ENCODE measurements around the gene BCL11B. TPM values are rescaled to one million over a fixed set of nuclear protein-coding genes. Genes with fewer than 3 reads are reported as not detected.

The BCL11B gene
- total RNA-seq, 1 experiment from 2014 or later: 0.05 TPM

DNA sequence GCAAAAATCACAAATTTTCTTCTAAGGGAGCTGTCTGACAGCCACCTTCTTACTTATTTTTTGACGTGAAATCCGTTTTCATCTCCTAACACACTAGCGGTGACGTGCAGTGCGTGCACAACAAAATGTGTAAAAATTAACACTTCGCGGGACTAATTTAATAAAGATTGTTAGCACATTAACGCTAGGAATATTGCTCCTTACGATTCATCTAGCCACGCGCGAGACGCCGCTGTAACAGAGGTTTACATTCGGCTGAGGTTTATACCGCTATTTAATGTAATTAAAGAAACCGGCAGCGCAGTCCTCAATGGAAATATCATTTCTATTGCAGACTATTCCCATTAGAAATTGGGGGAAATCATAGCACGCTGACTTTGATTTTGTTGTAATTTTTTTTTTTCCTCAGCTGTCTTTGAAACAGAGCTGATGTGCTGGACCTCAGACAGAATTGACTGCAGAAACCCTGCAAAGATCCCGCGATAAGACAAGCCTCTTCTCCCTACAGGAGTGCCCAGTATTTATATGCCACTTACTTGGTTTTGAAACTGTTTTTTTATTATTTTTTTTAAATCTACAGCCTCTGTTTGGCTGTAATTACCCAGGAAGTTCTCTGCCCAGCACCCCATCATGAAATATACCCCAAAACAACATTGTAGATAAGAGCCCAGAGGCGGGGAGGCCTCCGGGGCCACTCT is 31.2 kb downstream of the BCL11B start:
- Mint-ChIP-seq H3K27ac (ENCODE audit: unreplicated experiment) (no peak overlapping the region), H3K27me3 (ENCODE audit: insufficient read depth, unreplicated experiment) (peaks cover 16% of the 10 kb centered on the region), H3K36me3 (ENCODE audit: insufficient read depth, unreplicated experiment) (no peaks in the 10 kb centered on the region), H3K4me3 (ENCODE audit: unreplicated experiment) (no peak overlapping the region), H3K4me1 (ENCODE audit: low read depth, unreplicated experiment) (no peaks in the 10 kb centered on the region), H3K9me3 (ENCODE audit: unreplicated experiment) (no peaks in the 10 kb centered on the region)
- ChIA-PET CTCF (no interaction called here), POLR2A (no interaction called here)
- H3K4me3 ChIP-seq (ENCODE audit: low read depth, low read length): no peak overlapping the region
- no peaks in the 10 kb centered on the region for H3K27me3 ChIP-seq (replicated peaks; ENCODE audit: control insufficient read depth, insufficient read depth, low read length)
- H3K4me1 ChIP-seq: no peaks in the 10 kb centered on the region
- H3K9me3 ChIP-seq: no peaks in the 10 kb centered on the region
- no peaks in the 10 kb centered on the region for H3K36me3 ChIP-seq (ENCODE audit: control insufficient read depth, insufficient read depth, low read length)
- DNase-seq: no peak
- BruUV-seq (replicated peaks): no TSS peak
- TF ChIP-seq, protein P1, sequence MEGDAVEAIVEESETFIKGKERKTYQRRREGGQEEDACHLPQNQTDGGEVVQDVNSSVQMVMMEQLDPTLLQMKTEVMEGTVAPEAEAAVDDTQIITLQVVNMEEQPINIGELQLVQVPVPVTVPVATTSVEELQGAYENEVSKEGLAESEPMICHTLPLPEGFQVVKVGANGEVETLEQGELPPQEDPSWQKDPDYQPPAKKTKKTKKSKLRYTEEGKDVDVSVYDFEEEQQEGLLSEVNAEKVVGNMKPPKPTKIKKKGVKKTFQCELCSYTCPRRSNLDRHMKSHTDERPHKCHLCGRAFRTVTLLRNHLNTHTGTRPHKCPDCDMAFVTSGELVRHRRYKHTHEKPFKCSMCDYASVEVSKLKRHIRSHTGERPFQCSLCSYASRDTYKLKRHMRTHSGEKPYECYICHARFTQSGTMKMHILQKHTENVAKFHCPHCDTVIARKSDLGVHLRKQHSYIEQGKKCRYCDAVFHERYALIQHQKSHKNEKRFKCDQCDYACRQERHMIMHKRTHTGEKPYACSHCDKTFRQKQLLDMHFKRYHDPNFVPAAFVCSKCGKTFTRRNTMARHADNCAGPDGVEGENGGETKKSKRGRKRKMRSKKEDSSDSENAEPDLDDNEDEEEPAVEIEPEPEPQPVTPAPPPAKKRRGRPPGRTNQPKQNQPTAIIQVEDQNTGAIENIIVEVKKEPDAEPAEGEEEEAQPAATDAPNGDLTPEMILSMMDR (IDR thresholded peaks at IDR 0.05; ENCODE audit: insufficient read depth in 1 of 2, low read depth in 1 of 2, low read length in 1 of 2, severe bottlenecking in 1 of 2, unreplicated experiment in 1 of 2): no peak
- intact Hi-C loops (cut with micrococcal nuclease; ENCODE audit: unreplicated experiment): no loop called here

- Mint-ChIP-seq H3K9me3 (ENCODE audit: unreplicated experiment) (no peaks in the 10 kb centered on the region), H3K4me3 (ENCODE audit: unreplicated experiment) (no peak overlapping the region), H3K27me3 (ENCODE audit: insufficient read depth, unreplicated experiment) (peaks cover 16% of the 10 kb centered on the region), H3K27ac (ENCODE audit: unreplicated experiment) (no peak overlapping the region), H3K4me1 (ENCODE audit: low read depth, unreplicated experiment) (no peaks in the 10 kb centered on the region), H3K36me3 (ENCODE audit: insufficient read depth, unreplicated experiment) (no peaks in the 10 kb centered on the region)
- Histone ChIP-seq H3K36me3 (ENCODE audit: control insufficient read depth, insufficient read depth, low read length) (no peaks in the 10 kb centered on the region), H3K9me3 (no peaks in the 10 kb centered on the region), H3K4me1 (no peaks in the 10 kb centered on the region), H3K4me3 (ENCODE audit: low read depth, low read length) (no peak overlapping the region), H3K27me3 (replicated peaks; ENCODE audit: control insufficient read depth, insufficient read depth, low read length) (no peaks in the 10 kb centered on the region)
- ChIA-PET POLR2A (no interaction called here), CTCF (no interaction called here)
- TF ChIP-seq, protein P1 (IDR thresholded peaks at IDR 0.05; ENCODE audit: insufficient read depth in 1 of 2, low read depth in 1 of 2, low read length in 1 of 2, severe bottlenecking in 1 of 2, unreplicated experiment in 1 of 2): no peak
- intact Hi-C loops (cut with micrococcal nuclease; ENCODE audit: unreplicated experiment): no loop called here
- no peak for DNase-seq
- BruUV-seq (replicated peaks): no TSS peak
Observed at GRCh38 chr14:99239661-99240092, 32.3 kb downstream of the BCL11B start.

GRCh38 chr14:99238216-99238615 is 33.8 kb downstream of the BCL11B start:
- Mint-ChIP-seq H3K4me1 (ENCODE audit: low read depth, unreplicated experiment) (no peaks in the 10 kb centered on the region), H3K4me3 (ENCODE audit: unreplicated experiment) (no peak overlapping the region), H3K27ac (ENCODE audit: unreplicated experiment) (no peak overlapping the region), H3K27me3 (ENCODE audit: insufficient read depth, unreplicated experiment) (peaks cover 16% of the 10 kb centered on the region), H3K9me3 (ENCODE audit: unreplicated experiment) (no peaks in the 10 kb centered on the region), H3K36me3 (ENCODE audit: insufficient read depth, unreplicated experiment) (no peaks in the 10 kb centered on the region)
- DNase-seq: no peak
- TF ChIP-seq, protein P1 (IDR thresholded peaks at IDR 0.05; ENCODE audit: insufficient read depth in 1 of 2, low read depth in 1 of 2, low read length in 1 of 2, severe bottlenecking in 1 of 2, unreplicated experiment in 1 of 2): no peak
- no peaks in the 10 kb centered on the region for H3K27me3 ChIP-seq (replicated peaks; ENCODE audit: control insufficient read depth, insufficient read depth, low read length)
- no TSS peak for BruUV-seq (replicated peaks)
- no peak overlapping the region for H3K4me3 ChIP-seq (ENCODE audit: low read depth, low read length)
- no peaks in the 10 kb centered on the region for H3K36me3 ChIP-seq (ENCODE audit: control insufficient read depth, insufficient read depth, low read length)
- ChIA-PET POLR2A (no interaction called here), CTCF (no interaction called here)
- H3K9me3 ChIP-seq: no peaks in the 10 kb centered on the region
- intact Hi-C loops (cut with micrococcal nuclease; ENCODE audit: unreplicated experiment): no loop called here
- H3K4me1 ChIP-seq: no peaks in the 10 kb centered on the region
